ENCODE results near the gene PLEKHN1. TPM values are rescaled to one million over a fixed set of nuclear protein-coding genes. Genes with fewer than 3 reads are reported as not detected.

PLEKHN1 gene
- total and polyA plus RNA-seq, 2 donors (not counting 3 experiments of a cell fraction or from before 2014, with no cell fraction given): 0.29 to 0.88 TPM

DNA sequence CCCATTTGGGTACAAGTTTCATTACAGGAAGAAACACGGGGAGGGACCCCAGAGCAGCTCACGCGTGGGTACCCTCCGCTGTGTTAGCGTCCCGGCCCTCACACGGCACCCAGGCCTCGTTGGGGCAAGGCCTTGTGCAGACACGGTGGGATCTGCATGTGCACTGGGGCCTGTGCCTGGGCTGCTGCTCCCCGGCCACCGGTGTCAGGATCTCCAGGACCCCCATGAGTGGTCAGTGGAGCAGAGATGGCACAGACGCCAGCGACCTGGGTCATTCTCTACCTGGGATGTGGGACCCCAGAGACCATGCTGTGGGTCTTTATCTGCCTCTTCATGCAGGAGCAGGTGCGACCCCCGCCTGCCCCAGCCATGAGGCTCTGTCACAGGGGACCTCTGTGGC is 47.9 kb upstream of the PLEKHN1 start:
- Histone ChIP-seq H3K79me2 (ENCODE audit: control insufficient read depth, insufficient read depth, low read length) (no peaks in the 10 kb centered on the region), H3K4me2 (ENCODE audit: insufficient read depth, low read length) (no peak overlapping the region), H3K4me1 (ENCODE audit: control insufficient read depth, extremely low read depth, insufficient read depth, low read length) (no peaks in the 10 kb centered on the region), H3K36me3 (ENCODE audit: control insufficient read depth in 2 of 2, extremely low read depth in 1 of 2, insufficient read depth in 2 of 2, low read length in 2 of 2) (no peaks in the 10 kb centered on the region), H3K4me3 (replicated peaks in 1 of 3; ENCODE audit: insufficient read depth in 1 of 3, low read depth in 1 of 3, low read length in 3 of 3) (no peak overlapping the region), H3K9me3 (replicated peaks; ENCODE audit: control insufficient read depth, insufficient read depth, low read length) (no peaks in the 10 kb centered on the region), H3K9ac (replicated peaks; ENCODE audit: extremely low read depth, insufficient read depth, low read length) (no peak overlapping the region), H3K27me3 (ENCODE audit: control insufficient read depth in 2 of 2, insufficient read depth in 2 of 2, low read length in 2 of 2) (peaks cover 7 to 13% of the 10 kb centered on the region in 2 experiments), H3K9me1 (replicated peaks; ENCODE audit: control insufficient read depth, extremely low read depth, insufficient read depth, low read length) (no peaks in the 10 kb centered on the region), H2AFZ (ENCODE audit: low read depth, low read length) (no peak overlapping the region), H3K27ac (ENCODE audit: insufficient read depth, low read depth, low read length) (no peak overlapping the region), H4K20me1 (replicated peaks; ENCODE audit: control insufficient read depth, extremely low read depth, insufficient read depth, low read length) (no peaks in the 10 kb centered on the region)
- no TSS peak for BruUV-seq (replicated peaks)
- no peak for DNase-seq (ENCODE audit: low read depth, low spot score)
- intact Hi-C loops (cut with micrococcal nuclease): no loop called here
- ChIA-PET POLR2A (no interaction called here), CTCF (no interaction called here)
- no peak for TF ChIP-seq GATA2 (IDR thresholded peaks at IDR 0.05; ENCODE audit: insufficient read depth, insufficient read length, low read depth, low read length)
- TF ChIP-seq EZH2 (IDR thresholded peaks at IDR 0.05; ENCODE audit: borderline replicate concordance, low read depth, low read length, severe bottlenecking): no peak
- TF ChIP-seq FOS (IDR thresholded peaks at IDR 0.05; ENCODE audit: borderline replicate concordance, insufficient read depth, low read length): no peak
- TF ChIP-seq MYC (IDR thresholded peaks at IDR 0.05; ENCODE audit: low read depth, low read length): no peak
- TF ChIP-seq, protein P1, sequence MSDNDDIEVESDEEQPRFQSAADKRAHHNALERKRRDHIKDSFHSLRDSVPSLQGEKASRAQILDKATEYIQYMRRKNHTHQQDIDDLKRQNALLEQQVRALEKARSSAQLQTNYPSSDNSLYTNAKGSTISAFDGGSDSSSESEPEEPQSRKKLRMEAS (IDR thresholded peaks at IDR 0.05; ENCODE audit: insufficient read depth, insufficient read length): no peak
- TF ChIP-seq POLR2A (IDR thresholded peaks at IDR 0.05; ENCODE audit: low read depth, low read length): no peak
- TF ChIP-seq POLR2AphosphoS5 (IDR thresholded peaks at IDR 0.05; ENCODE audit: insufficient read depth, low read depth, low read length): no peak
- TF ChIP-seq, protein P2, sequence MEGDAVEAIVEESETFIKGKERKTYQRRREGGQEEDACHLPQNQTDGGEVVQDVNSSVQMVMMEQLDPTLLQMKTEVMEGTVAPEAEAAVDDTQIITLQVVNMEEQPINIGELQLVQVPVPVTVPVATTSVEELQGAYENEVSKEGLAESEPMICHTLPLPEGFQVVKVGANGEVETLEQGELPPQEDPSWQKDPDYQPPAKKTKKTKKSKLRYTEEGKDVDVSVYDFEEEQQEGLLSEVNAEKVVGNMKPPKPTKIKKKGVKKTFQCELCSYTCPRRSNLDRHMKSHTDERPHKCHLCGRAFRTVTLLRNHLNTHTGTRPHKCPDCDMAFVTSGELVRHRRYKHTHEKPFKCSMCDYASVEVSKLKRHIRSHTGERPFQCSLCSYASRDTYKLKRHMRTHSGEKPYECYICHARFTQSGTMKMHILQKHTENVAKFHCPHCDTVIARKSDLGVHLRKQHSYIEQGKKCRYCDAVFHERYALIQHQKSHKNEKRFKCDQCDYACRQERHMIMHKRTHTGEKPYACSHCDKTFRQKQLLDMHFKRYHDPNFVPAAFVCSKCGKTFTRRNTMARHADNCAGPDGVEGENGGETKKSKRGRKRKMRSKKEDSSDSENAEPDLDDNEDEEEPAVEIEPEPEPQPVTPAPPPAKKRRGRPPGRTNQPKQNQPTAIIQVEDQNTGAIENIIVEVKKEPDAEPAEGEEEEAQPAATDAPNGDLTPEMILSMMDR (IDR thresholded peaks at IDR 0.05; ENCODE audit: extremely low read depth in 1 of 2, insufficient read depth in 1 of 2, low read depth in 1 of 2, low read length in 2 of 2): no peak
- no peak for TF ChIP-seq JUN (IDR thresholded peaks at IDR 0.05; ENCODE audit: borderline replicate concordance, insufficient read depth, insufficient read length, low read depth)
- dilution Hi-C loops (cut with MboI; ENCODE audit: extremely low pct_ligation_motif_present, low sequenced_read_pairs): no loop called here
- no peak for FAIRE-seq

All from endothelial cell of umbilical vein (primary cell).